Activated CD4-positive, alpha-beta T cell treated with anti-CD3 and anti-CD28 coated beads, Interleukin-2, amount 10 ng/mL, durations not matched to agents 7 days and 5 days (primary cell): Measurements from ENCODE around the gene NUP214. TPM values are rescaled to one million over a fixed set of nuclear protein-coding genes. Genes with fewer than 3 reads are reported as not detected.
"Not testable (repeated sequence)": the region's sequence is repeated elsewhere in the genome, so short reads cannot be mapped to it uniquely, and the experiment has no call there.

ENCODE experiments used
- CTCF ChIA-PET: fragments of 350-600 bp; sonication (Branson Sonifier 250); formaldehyde crosslinking; loops from one replicate; lab custom pipeline; 2021; ENCODE audit warnings: antibody characterized with exemption; lab: Charles Lee
- POLR2A ChIA-PET: fragments of 350-600 bp; sonication (Branson Sonifier 250); formaldehyde crosslinking; loops from one replicate; lab custom pipeline; 2021; ENCODE audit warnings: antibody characterized with exemption; lab: Charles Lee
- DNase-seq: peaks from one replicate; pipeline ENCODE4 v3.0.0-alpha.2; 2020
- H3K27ac Mint-ChIP-seq: one replicate; pipeline ENCODE4 v1.8.0; 2021; ENCODE audit warnings: mild to moderate bottlenecking, moderate library complexity, mixed read lengths
- H3K27me3 Mint-ChIP-seq: one replicate; pipeline ENCODE4 v1.8.0; 2021; ENCODE audit warnings: mixed read lengths
- H3K36me3 Mint-ChIP-seq: one replicate; pipeline ENCODE4 v1.8.0; 2021; ENCODE audit warnings: low read depth, mixed read lengths
- H3K4me1 Mint-ChIP-seq: one replicate; pipeline ENCODE4 v1.8.0; 2021; ENCODE audit warnings: mixed read lengths
- H3K4me3 Mint-ChIP-seq: one replicate; pipeline ENCODE4 v1.8.0; 2021; ENCODE audit warnings: mild to moderate bottlenecking, moderate library complexity, mixed read lengths
- H3K9me3 Mint-ChIP-seq: one replicate; pipeline ENCODE4 v1.8.0; 2021; ENCODE audit warnings: mixed read lengths
- total RNA-seq, 2 experiments: library from RNA; stranded (reverse); gene quantifications; one replicate each; pipeline ENCODE4 v1.2.3, GENCODE V29; 2021

The NUP214 gene
- total RNA-seq, 2 experiments from 2014 or later, result 58.0 to 69.4 TPM

DNA sequence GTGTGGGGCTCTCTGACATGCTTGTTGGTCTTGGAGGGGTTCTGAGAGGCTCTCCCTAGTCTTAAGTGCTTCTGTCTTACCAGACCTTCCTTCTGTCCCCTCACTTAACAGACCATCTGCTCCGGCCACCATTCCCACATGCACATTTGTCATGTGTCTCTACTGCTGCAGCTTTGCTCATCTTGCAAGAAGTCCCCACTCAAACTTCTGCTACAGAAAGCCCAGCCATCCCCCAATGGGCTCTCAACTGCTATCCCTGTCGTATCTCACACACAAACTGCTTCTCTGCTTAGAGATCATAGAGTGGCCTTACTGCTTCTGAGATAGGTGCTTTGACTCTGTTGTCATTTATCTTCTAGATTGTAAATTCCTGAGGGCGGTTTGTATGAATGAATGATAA is 69.4 kb downstream of the NUP214 start:
- Mint-ChIP-seq H3K36me3 (peaks cover 55% of the 10 kb centered on the region), H3K4me1 (no peaks in the 10 kb centered on the region), H3K27ac (no peak overlapping the region), H3K4me3 (no peak overlapping the region), H3K9me3 (no peaks in the 10 kb centered on the region), H3K27me3 (no peaks in the 10 kb centered on the region)
- DNase-seq, result no peak
- POLR2A ChIA-PET, result no interaction called here
- CTCF ChIA-PET, result no interaction called here

DNA sequence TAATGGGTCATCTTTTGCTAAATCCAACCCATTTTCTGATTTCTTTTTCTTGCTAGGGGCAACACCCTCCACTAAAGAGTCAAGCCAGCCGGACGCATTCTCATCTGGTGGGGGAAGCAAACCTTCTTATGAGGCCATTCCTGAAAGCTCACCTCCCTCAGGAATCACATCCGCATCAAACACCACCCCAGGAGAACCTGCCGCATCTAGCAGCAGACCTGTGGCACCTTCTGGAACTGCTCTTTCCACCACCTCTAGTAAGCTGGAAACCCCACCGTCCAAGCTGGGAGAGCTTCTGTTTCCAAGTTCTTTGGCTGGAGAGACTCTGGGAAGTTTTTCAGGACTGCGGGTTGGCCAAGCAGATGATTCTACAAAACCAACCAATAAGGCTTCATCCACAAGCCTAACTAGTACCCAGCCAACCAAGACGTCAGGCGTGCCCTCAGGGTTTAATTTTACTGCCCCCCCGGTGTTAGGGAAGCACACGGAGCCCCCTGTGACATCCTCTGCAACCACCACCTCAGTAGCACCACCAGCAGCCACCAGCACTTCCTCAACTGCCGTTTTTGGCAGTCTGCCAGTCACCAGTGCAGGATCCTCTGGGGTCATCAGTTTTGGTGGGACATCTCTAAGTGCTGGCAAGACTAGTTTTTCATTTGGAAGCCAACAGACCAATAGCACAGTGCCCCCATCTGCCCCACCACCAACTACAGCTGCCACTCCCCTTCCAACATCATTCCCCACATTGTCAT is 72.0 kb downstream of the NUP214 start:
- Mint-ChIP-seq H3K27ac (no peak overlapping the region), H3K27me3 (no peaks in the 10 kb centered on the region), H3K36me3 (peaks cover 59% of the 10 kb centered on the region), H3K4me3 (no peak overlapping the region), H3K9me3 (no peaks in the 10 kb centered on the region), H3K4me1 (no peaks in the 10 kb centered on the region)
- POLR2A ChIA-PET, result no interaction called here
- CTCF ChIA-PET, result interaction anchor here (1.1 to 1.5 kb wide), 2 partner anchors 19 to 139 kb away, joined by 3 read pairs; no protein-coding TSS in a partner anchor
- DNase-seq, result no peak

DNA sequence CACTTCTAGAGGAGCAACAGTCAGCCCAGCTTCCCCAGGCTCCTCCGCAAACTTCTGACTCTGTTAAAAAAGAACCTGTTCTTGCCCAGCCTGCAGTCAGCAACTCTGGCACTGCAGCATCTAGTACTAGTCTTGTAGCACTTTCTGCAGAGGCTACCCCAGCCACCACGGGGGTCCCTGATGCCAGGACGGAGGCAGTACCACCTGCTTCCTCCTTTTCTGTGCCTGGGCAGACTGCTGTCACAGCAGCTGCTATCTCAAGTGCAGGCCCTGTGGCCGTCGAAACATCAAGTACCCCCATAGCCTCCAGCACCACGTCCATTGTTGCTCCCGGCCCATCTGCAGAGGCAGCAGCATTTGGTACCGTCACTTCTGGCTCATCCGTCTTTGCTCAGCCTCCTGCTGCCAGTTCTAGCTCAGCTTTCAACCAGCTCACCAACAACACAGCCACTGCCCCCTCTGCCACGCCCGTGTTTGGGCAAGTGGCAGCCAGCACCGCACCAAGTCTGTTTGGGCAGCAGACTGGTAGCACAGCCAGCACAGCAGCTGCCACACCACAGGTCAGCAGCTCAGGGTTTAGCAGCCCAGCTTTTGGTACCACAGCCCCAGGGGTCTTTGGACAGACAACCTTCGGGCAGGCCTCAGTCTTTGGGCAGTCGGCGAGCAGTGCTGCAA is 72.8 kb downstream of the NUP214 start:
- ChIA-PET POLR2A (no interaction called here), CTCF (interaction anchor here (1.2 kb wide), 1 partner anchor 17 kb away, joined by 4 read pairs; no protein-coding TSS in a partner anchor)

DNA sequence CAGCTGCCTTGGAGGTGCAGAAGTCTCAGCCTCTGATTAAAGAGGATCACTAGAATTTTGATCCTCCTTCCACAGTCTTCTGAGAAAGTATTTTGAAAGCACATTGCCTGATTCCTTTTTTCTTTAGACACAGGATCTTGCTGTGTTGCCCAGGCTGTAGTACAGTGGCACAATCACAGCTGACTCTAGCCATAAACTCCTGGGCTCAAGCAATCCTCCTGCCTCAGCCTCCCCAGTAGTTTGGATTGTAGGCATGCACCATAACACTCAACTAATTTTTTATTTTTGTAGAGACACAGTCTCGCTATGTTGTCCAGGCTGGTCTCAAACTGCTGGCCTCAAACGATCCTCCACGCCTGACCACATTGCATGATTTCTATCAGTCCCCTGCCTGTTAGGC is 76.5 kb downstream of the NUP214 start:
- no peak overlapping the region for H3K27ac Mint-ChIP-seq
- H3K4me3 Mint-ChIP-seq, result no peak overlapping the region
- ChIA-PET CTCF (no interaction called here), POLR2A (no interaction called here)
- no peak for DNase-seq
- H3K9me3 Mint-ChIP-seq, result no peaks in the 10 kb centered on the region
- H3K27me3 Mint-ChIP-seq, result no peaks in the 10 kb centered on the region
- H3K4me1 Mint-ChIP-seq, result no peaks in the 10 kb centered on the region
- peaks cover 54% of the 10 kb centered on the region for H3K36me3 Mint-ChIP-seq

More for the DNA sequence above, 72.8 kb downstream of the NUP214 start:
- Mint-ChIP-seq H3K27ac (no peak overlapping the region), H3K4me1 (no peaks in the 10 kb centered on the region), H3K36me3 (peaks cover 53% of the 10 kb centered on the region), H3K4me3 (no peak overlapping the region), H3K9me3 (no peaks in the 10 kb centered on the region), H3K27me3 (no peaks in the 10 kb centered on the region)
- no peak for DNase-seq

DNA sequence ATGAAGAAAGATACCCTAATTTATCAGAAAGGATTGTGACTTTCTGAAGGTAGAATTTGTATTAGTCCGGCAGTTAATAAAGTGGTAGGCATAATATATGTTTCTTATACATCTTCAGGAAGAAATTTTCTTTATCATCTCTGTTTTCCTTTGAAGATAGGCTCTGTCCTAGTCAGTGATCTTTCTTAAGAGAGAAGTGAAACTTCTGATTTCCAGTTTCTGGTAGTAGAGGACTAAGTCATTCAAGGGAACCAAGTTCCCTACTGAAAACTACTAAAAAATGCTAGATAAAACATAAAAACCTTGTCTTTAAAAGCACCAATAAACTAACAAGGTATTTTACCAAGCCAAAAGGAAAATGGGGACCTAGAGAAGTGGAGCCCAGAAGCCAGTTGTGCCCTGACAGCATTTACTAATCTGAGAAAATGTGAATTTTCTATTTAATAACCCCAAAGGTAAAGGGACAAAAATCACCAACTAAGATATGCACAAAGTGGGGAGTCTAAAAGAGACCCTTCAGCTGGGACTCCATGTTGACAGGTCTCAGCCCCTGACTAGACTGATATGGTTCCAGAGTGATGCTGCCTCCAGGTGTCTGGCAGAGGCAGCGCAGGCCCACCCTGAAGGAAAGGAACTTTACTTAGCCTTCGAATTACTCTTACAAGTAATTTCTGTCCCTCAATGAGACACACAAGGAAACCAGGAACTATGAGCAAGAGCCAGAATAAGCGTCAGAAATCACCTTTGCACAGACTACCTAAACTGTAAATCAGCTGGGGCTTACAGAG is 78.2 kb downstream of the NUP214 start:
- H3K36me3 Mint-ChIP-seq, result peaks cover 53% of the 10 kb centered on the region
- H3K27me3 Mint-ChIP-seq, result no peaks in the 10 kb centered on the region
- ChIA-PET CTCF (interaction anchor here (1.0 kb wide), 2 partner anchors 12 to 53 kb away, joined by 3 read pairs; no protein-coding TSS in a partner anchor), POLR2A (no interaction called here)
- no peak overlapping the region for H3K27ac Mint-ChIP-seq
- no peak for DNase-seq
- no peaks in the 10 kb centered on the region for H3K4me1 Mint-ChIP-seq
- H3K4me3 Mint-ChIP-seq, result no peak overlapping the region
- no peaks in the 10 kb centered on the region for H3K9me3 Mint-ChIP-seq

DNA sequence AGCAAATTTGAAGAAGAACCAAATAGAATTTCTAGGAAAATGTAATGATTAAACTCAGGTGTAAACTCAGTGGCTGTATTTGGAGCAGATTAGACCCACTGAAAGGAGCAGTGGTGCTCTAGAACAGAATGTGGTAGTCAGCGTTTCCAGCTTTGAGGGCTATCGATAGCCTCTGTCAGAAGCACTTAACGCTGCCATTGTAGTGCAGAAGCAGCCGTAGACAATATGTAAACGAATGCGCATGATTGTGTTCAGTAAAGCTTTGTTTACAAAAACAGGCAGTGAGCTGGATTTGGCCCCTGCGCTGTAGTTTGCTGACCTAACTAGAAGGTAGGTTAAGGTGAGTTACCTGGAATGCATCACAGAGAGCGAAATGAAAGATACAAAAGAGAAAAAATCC is 78.9 kb downstream of the NUP214 start:
- ChIA-PET CTCF (interaction anchor here (1.0 kb wide), 2 partner anchors 12 to 52 kb away, joined by 3 read pairs; no protein-coding TSS in a partner anchor), POLR2A (no interaction called here)
- Mint-ChIP-seq H3K27me3 (no peaks in the 10 kb centered on the region), H3K4me3 (no peak overlapping the region), H3K36me3 (peaks cover 50% of the 10 kb centered on the region), H3K9me3 (no peaks in the 10 kb centered on the region), H3K27ac (no peak overlapping the region), H3K4me1 (no peaks in the 10 kb centered on the region)
- no peak for DNase-seq

DNA sequence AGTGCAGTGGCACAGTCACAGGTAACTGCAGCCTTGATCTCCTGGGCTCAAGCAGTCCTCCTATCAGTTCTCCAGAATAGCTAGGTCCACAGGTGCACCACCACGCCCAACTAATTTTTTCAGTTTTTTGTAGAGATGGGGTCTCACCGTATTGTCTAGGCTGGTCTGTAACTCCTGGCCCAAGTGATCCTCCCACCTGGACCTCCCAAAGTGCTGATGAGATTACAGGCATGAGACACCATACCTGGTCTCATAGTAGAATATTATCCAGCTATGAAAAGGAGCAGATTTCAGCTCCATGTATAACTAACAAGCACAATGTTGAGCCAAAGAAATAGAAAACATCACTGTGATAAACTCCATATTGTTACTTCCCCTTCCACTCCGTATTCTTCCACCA is 81.1 kb downstream of the NUP214 start:
- Mint-ChIP-seq H3K36me3 (peaks cover 57% of the 10 kb centered on the region), H3K4me3 (no peak overlapping the region), H3K27ac (peak overlapping the region; percentile 65), H3K27me3 (no peaks in the 10 kb centered on the region), H3K4me1 (no peaks in the 10 kb centered on the region), H3K9me3 (peaks cover 11% of the 10 kb centered on the region)
- POLR2A ChIA-PET, result no interaction called here
- CTCF ChIA-PET, result interaction anchor here (0.6 to 1.8 kb wide), 2 partner anchors 15 to 108 kb away, joined by 3 to 5 read pairs; no protein-coding TSS in a partner anchor
- DNase-seq, result no peak

DNA sequence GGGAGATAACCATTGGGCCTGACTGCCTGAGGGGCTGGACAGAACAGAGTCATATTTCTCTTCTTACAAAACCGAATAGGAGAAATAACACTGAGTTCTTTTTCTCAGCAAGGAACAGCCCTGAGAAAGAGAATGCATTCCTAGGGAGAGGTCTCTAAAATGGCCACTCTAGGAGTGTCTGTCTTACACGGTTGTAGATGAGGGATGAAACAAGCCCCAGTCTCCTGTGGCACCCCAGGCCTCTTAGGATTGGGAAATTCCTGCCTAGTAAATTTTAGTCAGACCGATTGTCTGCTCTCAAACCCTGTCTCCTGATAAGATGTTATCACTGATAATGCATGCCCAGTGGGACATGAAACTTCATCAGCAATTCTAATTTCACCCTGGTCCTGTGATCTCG is 86.5 kb downstream of the NUP214 start:
- H3K27ac Mint-ChIP-seq, H3K4me3 Mint-ChIP-seq, H3K4me1 Mint-ChIP-seq, H3K27me3 Mint-ChIP-seq, CTCF ChIA-PET, POLR2A ChIA-PET, DNase-seq: not testable (repeated sequence)
- H3K36me3 Mint-ChIP-seq, result peaks cover 56% of the 10 kb centered on the region
- peaks cover 22% of the 10 kb centered on the region for H3K9me3 Mint-ChIP-seq

DNA sequence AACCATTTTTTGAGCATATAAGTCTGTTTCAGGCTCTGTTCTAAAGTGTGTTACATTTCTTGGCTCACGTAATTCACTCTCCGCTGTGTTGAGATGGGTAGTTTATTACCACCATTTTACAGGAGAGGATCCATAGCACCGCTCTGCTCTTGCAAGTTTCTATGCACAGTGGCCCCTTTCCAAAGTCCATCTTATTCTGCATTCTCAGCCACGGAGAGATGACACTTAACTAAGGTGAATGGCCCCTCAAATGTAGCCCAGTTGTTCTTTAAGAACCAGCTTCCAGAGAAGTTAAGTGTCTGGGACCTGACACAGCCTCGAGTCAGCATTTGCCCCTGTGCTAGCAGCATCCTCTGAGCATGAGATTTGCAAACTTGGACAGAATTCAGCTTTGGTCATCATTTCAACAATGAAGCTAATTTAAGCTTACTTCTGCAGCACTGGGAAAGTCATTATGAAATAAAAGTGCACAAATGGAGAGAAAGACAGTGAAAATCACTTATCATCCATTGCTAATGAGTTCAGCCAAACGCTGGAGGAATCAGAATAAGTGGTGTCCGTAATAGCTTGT is 89.0 kb downstream of the NUP214 start:
- no peak for DNase-seq
- ChIA-PET POLR2A (no interaction called here), CTCF (no interaction called here)
- Mint-ChIP-seq H3K27me3 (no peaks in the 10 kb centered on the region), H3K36me3 (peaks cover 62% of the 10 kb centered on the region), H3K27ac (no peak overlapping the region), H3K9me3 (peaks cover 22% of the 10 kb centered on the region), H3K4me3 (no peak overlapping the region), H3K4me1 (peaks cover 1% of the 10 kb centered on the region)

DNA sequence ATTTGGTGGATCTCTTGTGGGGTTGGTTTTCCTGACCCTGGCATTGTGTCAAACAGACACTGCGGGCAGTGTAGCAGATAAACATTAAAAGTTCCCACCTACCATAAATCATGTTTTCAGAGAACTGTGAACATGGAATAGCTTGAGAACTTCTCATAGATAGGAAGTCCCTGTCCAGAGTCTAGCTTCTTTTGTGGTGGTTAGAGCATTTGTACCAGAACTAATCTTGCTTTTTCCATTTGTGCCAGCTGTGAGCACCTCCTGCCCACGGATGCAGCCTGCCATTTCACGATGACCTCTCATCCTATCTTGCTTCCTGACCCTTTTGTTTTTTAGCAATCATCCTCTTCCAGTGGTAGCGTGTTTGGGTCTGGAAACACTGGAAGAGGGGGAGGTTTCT is 89.5 kb downstream of the NUP214 start:
- Mint-ChIP-seq H3K36me3 (peaks cover 58% of the 10 kb centered on the region), H3K9me3 (peaks cover 22% of the 10 kb centered on the region), H3K4me3 (no peak overlapping the region), H3K27ac (no peak overlapping the region), H3K27me3 (no peaks in the 10 kb centered on the region), H3K4me1 (peaks cover 1% of the 10 kb centered on the region)
- ChIA-PET CTCF (interaction anchor here (0.9 kb wide), 1 partner anchor 16 kb away, joined by 4 read pairs; no protein-coding TSS in a partner anchor), POLR2A (interaction anchor here (0.6 kb wide), 1 partner anchor 42 kb away, joined by 3 read pairs; no protein-coding TSS in a partner anchor)
- no peak for DNase-seq

DNA sequence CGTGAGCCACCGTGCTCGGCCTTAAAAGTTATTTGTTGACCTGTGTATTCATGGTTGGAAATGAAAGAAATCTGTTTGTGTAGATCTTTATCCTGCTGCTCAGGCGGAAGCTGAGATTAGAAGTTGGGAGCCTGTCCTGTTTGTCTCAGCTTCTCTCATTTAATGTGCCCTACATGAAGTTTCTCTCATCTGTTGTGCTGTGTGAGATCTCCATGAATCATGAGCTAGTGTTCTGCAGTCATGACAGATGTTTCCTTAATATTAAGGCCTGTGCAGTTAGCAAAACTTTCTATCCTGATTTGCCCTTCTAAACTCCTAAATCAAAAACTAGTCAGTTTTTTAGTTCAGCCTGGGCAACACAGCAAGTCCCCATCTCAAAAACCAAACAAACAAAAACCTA is 91.4 kb downstream of the NUP214 start:
- Mint-ChIP-seq H3K36me3 (peaks cover 45% of the 10 kb centered on the region), H3K27ac (no peak overlapping the region), H3K4me1 (peaks cover 1% of the 10 kb centered on the region), H3K9me3 (peaks cover 8% of the 10 kb centered on the region), H3K4me3 (no peak overlapping the region), H3K27me3 (no peaks in the 10 kb centered on the region)
- DNase-seq, result no peak
- CTCF ChIA-PET, result no interaction called here
- POLR2A ChIA-PET, result no interaction called here

DNA sequence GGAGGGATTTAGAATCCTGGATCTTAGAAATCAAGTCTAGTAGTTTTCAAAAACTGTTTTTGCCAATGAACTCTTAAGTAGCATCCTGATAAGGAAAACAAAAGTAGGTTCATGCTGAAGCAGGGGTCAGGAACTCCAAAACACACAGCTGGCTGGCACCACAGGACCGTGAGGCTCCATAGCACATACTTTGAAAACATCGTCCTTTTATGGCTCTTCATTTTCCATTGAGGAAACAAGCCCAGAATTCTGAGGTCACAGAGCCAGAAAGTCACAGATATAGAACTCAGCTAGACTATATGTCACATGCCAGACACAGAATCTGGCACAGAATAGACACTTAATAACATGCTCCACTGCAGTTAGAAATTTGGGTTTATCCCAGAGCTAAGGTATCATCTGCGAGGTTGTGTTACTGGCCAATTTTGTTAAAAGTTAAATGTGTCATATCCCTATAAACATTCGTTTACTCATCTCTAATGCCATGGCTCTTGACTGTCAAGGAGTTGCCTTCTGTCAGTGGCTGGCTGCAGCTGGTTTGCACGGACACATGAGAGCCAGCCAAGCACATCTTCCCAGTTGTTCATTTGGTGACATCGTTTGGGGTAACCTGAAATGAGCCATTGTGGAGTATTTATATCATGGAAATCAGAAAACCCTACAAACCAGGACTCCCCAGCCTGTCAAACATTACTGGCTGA is 92.1 kb downstream of the NUP214 start:
- ChIA-PET CTCF (interaction anchor here (0.6 kb wide), 1 partner anchor 85 kb away, joined by 5 read pairs; no protein-coding TSS in a partner anchor), POLR2A (no interaction called here)
- H3K4me1 Mint-ChIP-seq, result peaks cover 1% of the 10 kb centered on the region
- no peak overlapping the region for H3K4me3 Mint-ChIP-seq
- H3K27ac Mint-ChIP-seq, result no peak overlapping the region
- no peaks in the 10 kb centered on the region for H3K27me3 Mint-ChIP-seq
- H3K36me3 Mint-ChIP-seq, result peaks cover 40% of the 10 kb centered on the region
- peaks cover 3% of the 10 kb centered on the region for H3K9me3 Mint-ChIP-seq
- DNase-seq, result no peak
